Ishikawa (cell line): Measurements from ENCODE around the gene PRPF40B.

Experiments used
- CEBPB ChIP-seq: IDR thresholded peaks from 2 replicates; pipeline ENCODE4 v1.6.1; 2012
- CREB1 ChIP-seq: IDR thresholded peaks from 2 replicates; pipeline ENCODE4 v1.6.1; 2012; ENCODE audit warnings: low read depth
- EGR1 ChIP-seq: IDR thresholded peaks from 2 replicates; pipeline ENCODE4 v1.6.1; 2012
- EP300 ChIP-seq: IDR thresholded peaks from 2 replicates; pipeline ENCODE4 v1.6.1; 2012; ENCODE audit warnings: borderline replicate concordance
- FOXM1 ChIP-seq: IDR thresholded peaks from 2 replicates; pipeline ENCODE4 v1.6.1; 2012; ENCODE audit warnings: low read depth, borderline replicate concordance
- NFIC ChIP-seq: IDR thresholded peaks from 2 replicates; pipeline ENCODE4 v1.6.1; 2012
- RAD21 ChIP-seq: IDR thresholded peaks from 2 replicates; pipeline ENCODE4 v1.6.1; 2012; ENCODE audit warnings: low read depth
- TAF1 ChIP-seq: IDR thresholded peaks from 2 replicates; pipeline ENCODE4 v1.6.1; 2012; ENCODE audit warnings: low read depth, mild to moderate bottlenecking
- TCF12 ChIP-seq: IDR thresholded peaks from 2 replicates; pipeline ENCODE4 v1.6.1; 2012; ENCODE audit warnings: low read depth
- TEAD4 ChIP-seq: IDR thresholded peaks from 2 replicates; pipeline ENCODE4 v1.6.1; 2012
- YY1 ChIP-seq: IDR thresholded peaks from 2 replicates; pipeline ENCODE4 v1.6.1; 2012; ENCODE audit warnings: low read depth
- ZBTB7A ChIP-seq: IDR thresholded peaks from 2 replicates; pipeline ENCODE4 v1.6.1; 2012; ENCODE audit warnings: low read depth
- TF ChIP-seq, protein P1 (sequence below): IDR thresholded peaks from 2 replicates; pipeline ENCODE4 v1.6.1; 2012; ENCODE audit warnings: low read depth, mild to moderate bottlenecking
- TF ChIP-seq, protein P2 (sequence below): IDR thresholded peaks from 2 replicates; pipeline ENCODE4 v1.6.1; 2012
- TF ChIP-seq, protein P3 (sequence below): IDR thresholded peaks from 2 replicates; pipeline ENCODE4 v1.6.1; 2012

The PRPF40B gene

DNA sequence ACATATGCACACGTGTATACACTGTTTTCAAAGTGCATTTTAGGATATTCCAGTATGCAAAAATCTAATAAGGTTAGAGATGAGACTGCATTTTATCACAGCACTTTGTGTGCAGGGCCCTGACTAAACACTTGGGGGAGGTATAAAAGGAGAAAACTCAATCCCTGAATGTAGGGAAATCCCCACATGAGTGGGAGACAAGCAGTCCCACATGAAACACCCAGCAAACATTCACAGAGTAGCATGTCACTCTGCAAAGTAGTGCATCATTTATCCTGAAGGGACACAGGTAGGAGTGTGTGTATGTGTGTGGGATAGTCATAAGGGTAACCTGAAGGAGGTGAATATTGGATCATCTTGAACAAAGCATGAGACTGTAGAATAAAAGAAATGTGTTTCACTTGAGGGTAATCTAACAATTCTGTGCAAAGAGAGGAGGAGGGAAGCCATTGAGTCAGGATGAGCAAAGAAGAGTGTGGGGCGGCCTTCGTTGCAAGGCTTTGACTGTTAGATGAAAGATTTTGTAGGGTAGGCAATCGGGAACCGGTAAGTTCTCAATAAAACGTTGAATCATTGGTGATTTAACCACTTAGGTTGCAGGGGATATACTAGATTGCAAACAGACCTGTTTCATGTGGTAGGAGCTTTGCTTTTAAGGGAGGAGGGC, 2.9 kb downstream of the PRPF40B start:
- TF ChIP-seq TCF12 = no peak
- TF ChIP-seq FOXM1 = no peak
- TF ChIP-seq RAD21 = no peak
- no peak for TF ChIP-seq CEBPB
- no peak for TF ChIP-seq TAF1
- TF ChIP-seq, protein P1, sequence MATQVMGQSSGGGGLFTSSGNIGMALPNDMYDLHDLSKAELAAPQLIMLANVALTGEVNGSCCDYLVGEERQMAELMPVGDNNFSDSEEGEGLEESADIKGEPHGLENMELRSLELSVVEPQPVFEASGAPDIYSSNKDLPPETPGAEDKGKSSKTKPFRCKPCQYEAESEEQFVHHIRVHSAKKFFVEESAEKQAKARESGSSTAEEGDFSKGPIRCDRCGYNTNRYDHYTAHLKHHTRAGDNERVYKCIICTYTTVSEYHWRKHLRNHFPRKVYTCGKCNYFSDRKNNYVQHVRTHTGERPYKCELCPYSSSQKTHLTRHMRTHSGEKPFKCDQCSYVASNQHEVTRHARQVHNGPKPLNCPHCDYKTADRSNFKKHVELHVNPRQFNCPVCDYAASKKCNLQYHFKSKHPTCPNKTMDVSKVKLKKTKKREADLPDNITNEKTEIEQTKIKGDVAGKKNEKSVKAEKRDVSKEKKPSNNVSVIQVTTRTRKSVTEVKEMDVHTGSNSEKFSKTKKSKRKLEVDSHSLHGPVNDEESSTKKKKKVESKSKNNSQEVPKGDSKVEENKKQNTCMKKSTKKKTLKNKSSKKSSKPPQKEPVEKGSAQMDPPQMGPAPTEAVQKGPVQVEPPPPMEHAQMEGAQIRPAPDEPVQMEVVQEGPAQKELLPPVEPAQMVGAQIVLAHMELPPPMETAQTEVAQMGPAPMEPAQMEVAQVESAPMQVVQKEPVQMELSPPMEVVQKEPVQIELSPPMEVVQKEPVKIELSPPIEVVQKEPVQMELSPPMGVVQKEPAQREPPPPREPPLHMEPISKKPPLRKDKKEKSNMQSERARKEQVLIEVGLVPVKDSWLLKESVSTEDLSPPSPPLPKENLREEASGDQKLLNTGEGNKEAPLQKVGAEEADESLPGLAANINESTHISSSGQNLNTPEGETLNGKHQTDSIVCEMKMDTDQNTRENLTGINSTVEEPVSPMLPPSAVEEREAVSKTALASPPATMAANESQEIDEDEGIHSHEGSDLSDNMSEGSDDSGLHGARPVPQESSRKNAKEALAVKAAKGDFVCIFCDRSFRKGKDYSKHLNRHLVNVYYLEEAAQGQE = no peak
- no peak for TF ChIP-seq TEAD4
- TF ChIP-seq, protein P2, sequence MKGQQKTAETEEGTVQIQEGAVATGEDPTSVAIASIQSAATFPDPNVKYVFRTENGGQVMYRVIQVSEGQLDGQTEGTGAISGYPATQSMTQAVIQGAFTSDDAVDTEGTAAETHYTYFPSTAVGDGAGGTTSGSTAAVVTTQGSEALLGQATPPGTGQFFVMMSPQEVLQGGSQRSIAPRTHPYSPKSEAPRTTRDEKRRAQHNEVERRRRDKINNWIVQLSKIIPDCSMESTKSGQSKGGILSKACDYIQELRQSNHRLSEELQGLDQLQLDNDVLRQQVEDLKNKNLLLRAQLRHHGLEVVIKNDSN = no peak
- no peak for TF ChIP-seq EGR1
- TF ChIP-seq, protein P3, sequence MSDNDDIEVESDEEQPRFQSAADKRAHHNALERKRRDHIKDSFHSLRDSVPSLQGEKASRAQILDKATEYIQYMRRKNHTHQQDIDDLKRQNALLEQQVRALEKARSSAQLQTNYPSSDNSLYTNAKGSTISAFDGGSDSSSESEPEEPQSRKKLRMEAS = no peak
- TF ChIP-seq NFIC = no peak
- TF ChIP-seq ZBTB7A = no peak
- TF ChIP-seq EP300 = no peak
- no peak for TF ChIP-seq CREB1
- TF ChIP-seq YY1 = no peak

DNA sequence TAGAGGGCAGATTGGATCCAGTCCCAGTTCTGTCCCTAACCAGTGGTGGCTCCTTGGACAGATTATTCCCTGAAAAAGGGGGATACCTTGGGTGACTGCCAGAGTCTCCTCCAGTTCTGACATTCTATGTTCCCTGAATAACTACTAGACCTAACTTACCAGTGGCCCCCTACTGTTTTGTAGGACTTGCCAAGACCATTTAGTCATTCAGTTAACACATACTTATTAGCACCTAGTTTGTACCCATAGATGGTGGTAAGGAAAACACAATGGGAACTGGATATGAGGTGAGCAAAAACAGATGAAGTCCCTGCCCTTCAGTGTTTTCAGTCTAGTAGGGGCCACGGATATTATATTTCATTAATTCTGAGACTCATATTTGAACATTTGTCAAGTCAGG, 3.5 kb downstream of the PRPF40B start:
- TF ChIP-seq YY1 (no peak), EP300 (no peak), NFIC (no peak), ZBTB7A (no peak), FOXM1 (no peak), TEAD4 (no peak), CREB1 (no peak), CEBPB (no peak), EGR1 (no peak), TAF1 (no peak)
- TF ChIP-seq, protein P2 = no peak
- TF ChIP-seq, protein P1 = no peak
- TF ChIP-seq, protein P3 = no peak

DNA sequence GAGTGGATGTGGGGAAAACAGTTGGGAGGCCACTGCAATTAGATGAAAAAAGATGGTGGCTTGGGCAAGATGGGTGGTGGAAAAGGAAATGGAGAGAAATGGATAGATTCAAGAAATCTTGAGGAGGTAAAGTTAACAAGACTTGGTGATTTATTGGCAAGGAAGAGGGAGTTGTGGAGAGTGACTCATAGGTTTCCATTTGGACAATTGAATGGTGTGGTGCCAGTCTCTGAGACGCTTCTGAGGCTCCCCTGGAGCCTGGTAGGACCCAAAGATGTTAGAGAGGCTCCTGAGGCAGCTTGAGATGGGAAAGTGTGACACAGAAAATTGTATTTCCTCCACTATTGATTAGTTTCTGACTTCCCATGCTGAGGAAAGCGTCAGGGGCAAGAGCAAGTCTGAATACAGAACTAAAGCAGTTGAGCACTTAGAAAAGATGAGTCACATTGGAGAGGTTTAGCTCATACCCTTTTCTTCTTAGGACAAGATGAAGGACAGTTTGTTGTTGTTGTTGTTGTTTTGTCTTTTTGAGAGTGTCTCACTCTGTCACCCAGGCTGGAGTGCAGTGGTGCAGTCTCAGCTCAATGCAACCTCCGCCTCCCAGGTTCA, 4.5 kb downstream of the PRPF40B start:
- TF ChIP-seq FOXM1 (no peak), NFIC (no peak), YY1 (no peak), TAF1 (no peak), TCF12 (no peak), ZBTB7A (no peak), RAD21 (no peak), EP300 (no peak), EGR1 (no peak), TEAD4 (no peak), CEBPB (no peak), CREB1 (no peak)
- TF ChIP-seq, protein P3 = no peak
- TF ChIP-seq, protein P1 = no peak
- TF ChIP-seq, protein P2 = no peak
